Activated T-cell treated with anti-CD3 and anti-CD28 coated beads for 48 hours (primary cell): ENCODE measurements around the gene TMEM54.

Experiments
- DNase-seq: peaks from one replicate; pipeline ENCODE4 v3.0.0-alpha.2; 2020; ENCODE audit warnings: low read depth

Gene TMEM54

DNA sequence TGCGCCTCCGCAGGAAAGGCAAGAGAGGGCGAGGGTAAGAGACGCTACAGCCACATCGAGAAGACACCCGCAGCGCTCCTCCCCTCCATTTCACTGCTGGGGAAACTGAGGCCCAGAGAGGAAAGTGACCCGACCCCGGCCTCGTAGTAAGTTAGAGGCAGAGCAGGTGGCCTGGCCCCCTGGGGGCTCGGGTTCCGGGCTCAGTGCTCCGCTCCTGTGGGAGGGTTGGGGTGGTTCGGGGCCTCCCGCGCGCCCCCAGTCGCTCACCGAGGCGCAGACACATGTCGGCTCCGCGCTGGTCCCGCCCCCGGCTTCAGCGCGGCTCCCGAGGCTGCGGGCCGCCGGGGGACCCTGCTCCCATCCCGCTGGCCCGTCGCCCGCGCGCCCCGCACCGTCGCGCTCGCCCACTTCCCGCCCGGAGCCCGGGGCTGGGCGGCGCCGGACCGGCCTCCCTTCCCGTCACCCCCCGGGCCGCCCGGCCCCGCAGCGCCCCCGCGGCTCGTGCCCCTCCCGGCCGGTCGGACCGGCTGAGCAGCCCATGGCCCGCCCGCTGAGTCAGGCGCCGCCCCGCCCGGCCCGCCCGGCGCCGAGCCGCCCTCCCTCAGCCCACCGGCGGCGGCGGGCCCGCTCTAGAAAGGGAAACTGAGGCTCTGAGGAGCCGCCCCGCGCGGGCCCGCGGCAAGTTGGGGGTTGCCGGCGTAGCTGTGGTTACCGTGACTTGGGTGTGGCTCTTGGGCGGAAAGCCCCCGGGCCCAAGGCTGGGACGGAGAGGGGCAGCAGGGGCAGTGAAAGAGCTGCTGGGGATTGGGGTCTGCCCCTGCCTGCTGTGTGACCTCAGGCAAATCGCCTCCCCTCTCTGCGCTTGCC lies at the start of gene TMEM54:
TMEM54 (minus strand) TSS at position 434 of the 867 bp plus-strand sequence; CDS start at position 283, 151 bp downstream.
- DNase-seq, result no peak

DNA sequence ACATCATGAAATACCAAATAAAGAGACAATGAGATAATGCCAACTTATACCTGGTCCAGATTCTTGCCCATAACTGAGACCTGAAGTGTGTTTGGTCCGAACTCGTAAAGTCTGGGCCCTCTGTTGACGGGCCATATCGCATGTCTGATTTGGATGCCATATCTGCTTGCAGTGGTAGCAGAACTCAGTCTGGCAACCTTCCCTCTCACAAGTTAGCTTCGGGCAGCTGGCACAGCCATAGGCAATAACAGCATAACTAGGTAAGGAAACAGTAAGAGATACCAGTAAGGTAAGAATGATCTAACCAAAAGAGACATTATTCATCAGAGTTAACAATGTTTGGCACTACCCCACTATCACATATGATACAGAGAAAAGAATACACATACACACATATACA lies 48.3 kb upstream of the TMEM54 start:
- DNase-seq, result no peak

- no peak for DNase-seq
Observed at GRCh38 chr1:32948905-32949304, 47.7 kb upstream of the TMEM54 start.

- DNase-seq, result no peak
Observed at GRCh38 chr1:32948390-32948722, 47.2 kb upstream of the TMEM54 start.

- DNase-seq, result no peak
Observed at GRCh38 chr1:32947669-32948389, 46.6 kb upstream of the TMEM54 start.

GRCh38 chr1:32946413-32946812 lies 45.2 kb upstream of the TMEM54 start:
- DNase-seq, result no peak

- DNase-seq, result no peak
Observed at GRCh38 chr1:32944180-32944579, 43.0 kb upstream of the TMEM54 start.

DNA sequence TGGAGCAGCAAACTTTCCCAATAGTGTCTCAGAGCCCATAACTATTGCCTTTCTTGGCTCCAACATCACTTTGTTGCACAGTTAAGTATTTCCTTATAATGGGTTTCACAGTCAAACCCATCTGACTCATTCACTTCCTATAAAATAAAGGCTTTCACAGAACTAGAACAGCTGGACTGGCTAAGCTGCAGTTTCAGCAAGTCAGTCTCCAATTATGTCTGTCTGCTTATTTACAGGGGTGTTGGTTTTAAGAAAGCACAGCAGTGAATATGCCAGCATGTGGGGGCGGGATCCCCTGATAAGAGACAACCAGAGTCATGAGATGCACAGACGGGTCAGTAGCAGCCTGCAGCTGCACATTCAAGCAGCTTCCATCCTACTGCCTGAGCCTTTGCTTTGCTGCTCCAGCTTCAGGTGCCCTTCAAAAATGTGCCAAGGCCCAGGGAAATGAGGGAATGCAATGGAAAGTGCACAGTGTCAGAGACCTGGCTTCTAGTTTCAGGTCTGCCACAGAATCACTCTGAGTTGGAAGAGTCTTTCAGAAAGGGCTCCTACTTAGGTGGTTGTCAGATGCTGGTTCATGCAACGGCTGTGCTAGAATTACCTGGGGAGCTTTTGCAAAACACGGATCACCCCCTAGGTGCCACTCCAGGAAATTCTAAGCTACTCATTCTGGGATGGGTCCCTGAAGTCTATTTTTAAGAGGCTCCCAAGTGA lies 38.6 kb upstream of the TMEM54 start:
- DNase-seq, result no peak

- no peak for DNase-seq
Observed at GRCh38 chr1:32937061-32937460, 35.9 kb upstream of the TMEM54 start.

GRCh38 chr1:32934535-32934934 lies 33.3 kb upstream of the TMEM54 start:
- DNase-seq, result no peak

DNA sequence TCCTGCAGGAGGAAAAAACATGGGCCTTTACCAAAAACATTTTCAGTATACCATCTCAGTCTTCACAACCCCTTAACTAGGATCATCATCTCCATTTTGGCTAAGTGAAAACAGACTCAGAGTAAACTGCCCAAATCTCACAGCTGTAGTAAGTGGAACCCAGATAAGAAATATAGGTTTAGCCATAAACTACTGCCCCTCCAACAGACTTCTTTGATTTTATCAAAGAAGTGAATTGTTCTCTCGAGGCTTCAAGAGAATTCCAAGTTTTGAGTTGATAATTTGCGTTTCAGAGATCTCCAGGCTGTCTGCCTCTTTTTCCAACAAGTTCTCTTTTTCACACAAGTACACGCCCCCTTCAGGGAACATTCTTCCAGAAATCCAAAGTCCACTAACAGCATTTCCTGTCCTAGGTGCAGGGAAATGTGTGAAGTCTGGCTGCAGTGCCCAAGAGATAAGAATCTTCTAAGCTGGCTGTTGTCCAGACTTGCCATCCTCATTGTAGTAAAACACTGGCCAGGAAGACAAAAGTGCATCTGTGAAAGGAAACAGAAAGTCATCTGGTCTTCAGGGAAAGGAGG lies 32.6 kb upstream of the TMEM54 start:
- no peak for DNase-seq

- DNase-seq, result no peak
Observed at GRCh38 chr1:32931760-32932159, 30.6 kb upstream of the TMEM54 start.

GRCh38 chr1:32929366-32929765 lies 28.2 kb upstream of the TMEM54 start:
- no peak for DNase-seq

GRCh38 chr1:32928715-32929114 lies 27.5 kb upstream of the TMEM54 start:
- DNase-seq, result no peak

GRCh38 chr1:32928285-32928684 lies 27.1 kb upstream of the TMEM54 start:
- DNase-seq, result no peak

DNA sequence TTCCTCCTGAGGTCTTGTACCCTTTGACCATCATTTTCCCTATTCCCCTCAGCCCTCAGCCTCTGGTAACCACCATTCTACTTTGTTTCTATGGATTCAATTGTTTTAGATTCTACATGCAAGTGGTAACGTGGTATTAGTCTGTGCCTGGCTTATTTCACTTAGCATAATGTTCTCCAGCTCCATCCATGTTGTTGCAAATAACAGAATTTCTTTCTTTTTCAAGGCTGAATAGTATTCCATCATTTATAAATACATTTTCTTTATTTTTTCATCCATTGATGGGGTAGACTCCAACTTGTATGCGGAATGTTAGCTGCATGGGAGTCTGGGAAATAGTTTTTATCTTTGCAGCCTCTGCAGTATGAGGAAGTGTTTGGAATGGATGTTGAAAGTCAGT lies 26.3 kb upstream of the TMEM54 start:
- no peak for DNase-seq

GRCh38 chr1:32926562-32926961 lies 25.4 kb upstream of the TMEM54 start:
- no peak for DNase-seq

DNA sequence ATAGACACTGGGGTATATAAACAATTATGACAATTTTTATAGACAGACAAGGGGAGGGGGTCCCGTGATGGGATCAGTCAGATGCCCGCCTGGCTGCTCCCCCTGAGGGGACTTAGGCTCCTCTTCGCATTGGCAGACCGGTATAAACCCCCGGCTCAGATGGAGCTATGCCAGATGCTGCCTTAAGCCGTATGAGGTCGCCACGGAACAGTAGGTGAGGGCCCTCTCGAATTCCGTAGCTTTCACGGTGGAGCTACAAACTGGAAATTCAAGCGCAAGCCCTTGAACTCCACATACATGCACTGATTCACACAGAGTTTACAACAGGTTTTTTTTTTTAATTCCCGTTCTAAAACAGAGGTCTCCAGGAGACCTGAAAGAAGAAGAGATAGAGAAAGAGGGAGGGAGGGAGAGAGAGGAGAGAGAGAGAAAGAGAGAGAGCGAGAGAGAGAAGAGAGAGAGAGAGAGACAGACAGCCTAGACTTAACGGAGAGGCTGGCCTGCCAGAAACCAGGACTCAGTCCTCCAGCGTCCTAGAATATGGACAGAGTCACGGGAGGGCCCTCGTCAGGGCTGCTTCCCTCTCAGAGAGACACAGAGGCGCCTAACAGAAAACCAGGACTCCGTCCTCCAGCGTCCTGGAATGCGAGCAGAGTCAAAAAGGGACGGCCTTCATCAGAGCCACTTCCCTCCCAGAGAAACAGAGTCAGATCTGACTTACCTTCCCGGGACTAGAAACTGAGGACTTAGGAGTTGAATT lies 24.4 kb upstream of the TMEM54 start:
- DNase-seq, result no peak

DNA sequence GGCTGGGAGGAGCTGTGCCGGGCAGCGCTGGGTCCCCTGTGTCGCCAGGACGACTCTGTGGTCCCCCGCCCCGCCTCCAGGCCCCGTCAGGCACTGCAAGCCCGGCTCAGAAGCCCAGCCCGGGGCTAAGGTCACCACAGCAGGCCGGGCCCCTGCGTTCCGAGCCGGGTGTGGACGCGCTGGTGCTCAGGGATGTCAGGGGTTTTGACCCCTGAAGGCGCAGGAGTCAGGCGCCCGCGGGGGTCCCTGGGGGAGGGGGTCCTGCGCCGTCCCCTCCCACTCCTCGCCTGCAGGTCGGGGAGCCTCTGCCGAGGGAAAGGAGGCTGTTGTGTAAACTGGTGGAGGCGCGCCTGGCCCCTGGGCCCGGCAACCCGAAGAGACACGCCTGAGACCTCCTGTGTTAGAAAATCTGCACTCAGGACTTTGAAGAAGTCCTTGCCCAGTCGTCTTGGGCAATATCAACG lies 23.7 kb upstream of the TMEM54 start:
- no peak for DNase-seq

GRCh38 chr1:32920833-32921232 lies 19.6 kb upstream of the TMEM54 start:
- DNase-seq, result no peak
